Neuronal stem cell (in vitro differentiated cells): ENCODE data around the gene SNX13.

Experiments used
- DNase-seq: peaks from one replicate; pipeline ENCODE4 v3.0.0-alpha.2; 2013; ENCODE audit warnings: low spot score
- H2AFZ ChIP-seq: one replicate; pipeline ENCODE4 v1.6.1; 2013; ENCODE audit warnings: mild to moderate bottlenecking, low read length, inconsistent platforms
- H2AK5ac ChIP-seq: 2 replicates; pipeline ENCODE4 v1.6.1; 2013; ENCODE audit warnings: low read depth, mild to moderate bottlenecking, inconsistent platforms, low read length, moderate library complexity, mixed read lengths
- H2BK120ac ChIP-seq: 2 replicates; pipeline ENCODE4 v1.6.1; 2013; ENCODE audit warnings: low read depth, mild to moderate bottlenecking, inconsistent platforms, low read length, moderate library complexity, mixed read lengths
- H2BK12ac ChIP-seq: one replicate; pipeline ENCODE4 v1.6.1; 2013; ENCODE audit warnings: low read length, inconsistent platforms
- H2BK15ac ChIP-seq: 2 replicates; pipeline ENCODE4 v1.6.1; 2013; ENCODE audit warnings: mild to moderate bottlenecking, low read length, inconsistent platforms, mixed read lengths
- H2BK5ac ChIP-seq: one replicate; pipeline ENCODE4 v1.6.1; 2013; ENCODE audit warnings: inconsistent platforms, mild to moderate bottlenecking, low read length, moderate library complexity
- H3K14ac ChIP-seq: one replicate; pipeline ENCODE4 v1.6.1; 2013; ENCODE audit warnings: low read length, inconsistent platforms
- H3K18ac ChIP-seq: 2 replicates; pipeline ENCODE4 v1.6.1; 2013; ENCODE audit warnings: low read length, inconsistent platforms
- H3K23ac ChIP-seq: 2 replicates; pipeline ENCODE4 v1.6.1; 2013; ENCODE audit warnings: low read depth, mild to moderate bottlenecking, mixed read lengths, low read length, inconsistent platforms; ENCODE audit not compliant: poor library complexity
- H3K27ac ChIP-seq: replicated peaks from 3 replicates; pipeline ENCODE4 v1.5.1; 2013; ENCODE audit warnings: low read length, inconsistent platforms
- H3K27me3 ChIP-seq, 3 experiments: 2 replicates each; pipeline ENCODE4 v1.6.1; 2013; ENCODE audit warnings: low read length in 3 of 3, mild to moderate bottlenecking in 2 of 3, inconsistent platforms in 1 of 3, low read depth in 1 of 3, mixed read lengths in 1 of 3, moderate library complexity in 1 of 3; ENCODE audit not compliant: control insufficient read depth in 3 of 3, insufficient read depth in 3 of 3
- H3K36me3 ChIP-seq, 2 donors: replicated peaks in 1 of 2; 2 replicates each; pipeline ENCODE4 v1.6.1; 2013; ENCODE audit warnings: low read length in 2 of 2; ENCODE audit not compliant: control insufficient read depth in 2 of 2, insufficient read depth in 2 of 2
- H3K4ac ChIP-seq: 2 replicates; pipeline ENCODE4 v1.6.1; 2013; ENCODE audit warnings: inconsistent platforms, mild to moderate bottlenecking, low read length, moderate library complexity
- H3K4me1 ChIP-seq, 2 donors: 1 replicate in 1 of 2; 2 replicates in 1 of 2; pipeline ENCODE4 v1.6.1; 2013; ENCODE audit warnings: low read length in 2 of 2, low read depth in 1 of 2; ENCODE audit not compliant: control insufficient read depth in 2 of 2, insufficient read depth in 1 of 2
- H3K4me2 ChIP-seq: one replicate; pipeline ENCODE4 v1.6.1; 2013; ENCODE audit warnings: mild to moderate bottlenecking, low read length, inconsistent platforms; ENCODE audit not compliant: insufficient read depth, poor library complexity, severe bottlenecking
- H3K4me3 ChIP-seq, 2 donors: 2 replicates each; pipeline ENCODE4 v1.5.1; 2013; ENCODE audit warnings: low read length in 2 of 2, mild to moderate bottlenecking in 2 of 2, inconsistent platforms in 1 of 2, moderate library complexity in 1 of 2
- H3K79me1 ChIP-seq: one replicate; pipeline ENCODE4 v1.6.1; 2013; ENCODE audit warnings: low read depth, mild to moderate bottlenecking, inconsistent platforms, low read length, moderate library complexity
- H3K9ac ChIP-seq: one replicate; pipeline ENCODE4 v1.6.1; 2013; ENCODE audit warnings: mild to moderate bottlenecking, low read depth, low read length, inconsistent platforms; ENCODE audit not compliant: poor library complexity
- H3K9me3 ChIP-seq, 2 donors: replicated peaks in 1 of 2; 2 replicates each; pipeline versions ENCODE3 to v1.6.1; 2013; ENCODE audit warnings: low read length in 2 of 2, mild to moderate bottlenecking in 2 of 2, inconsistent platforms in 1 of 2, low read depth in 1 of 2, mixed read lengths in 1 of 2, moderate library complexity in 1 of 2; ENCODE audit not compliant: control insufficient read depth in 2 of 2, insufficient read depth in 1 of 2
- H4K8ac ChIP-seq: one replicate; pipeline ENCODE4 v1.6.1; 2013; ENCODE audit warnings: low read depth, mild to moderate bottlenecking, inconsistent platforms, low read length, moderate library complexity
- H4K91ac ChIP-seq: one replicate; pipeline ENCODE4 v1.6.1; 2013; ENCODE audit warnings: low read length, low read depth, mild to moderate bottlenecking, inconsistent platforms; ENCODE audit not compliant: poor library complexity
- WGBS, 2 donors: extraction: QIAGEN DNeasy Blood & Tissue Kit; methylation state at CpG; one replicate each; pipeline ENCODE4 v1.1.7; 2013; ENCODE audit warnings: missing lambda C conversion rate in 2 of 2, mixed read lengths in 1 of 2; ENCODE audit not compliant: insufficient read length in 2 of 2, insufficient replicate concordance in 1 of 2; ENCODE audit errors: extremely low coverage in 2 of 2; 5-methylcytosine and 5-hydroxymethylcytosine counted together

Gene SNX13

GRCh38 chr7:17946591-17946990 lies 6.3 kb upstream of the SNX13 start:
- no peak for DNase-seq
- H3K23ac ChIP-seq, result no peak overlapping the region
- no peaks in the 10 kb centered on the region for H3K9me3 ChIP-seq
- no peak overlapping the region for H3K4me3 ChIP-seq
- H2AFZ ChIP-seq, result no peak overlapping the region
- no peaks in the 10 kb centered on the region for H3K27me3 ChIP-seq
- no peak overlapping the region for H2BK12ac ChIP-seq
- no peaks in the 10 kb centered on the region for H3K36me3 ChIP-seq
- H2BK5ac ChIP-seq, result no peak overlapping the region
- no peaks in the 10 kb centered on the region for H3K79me1 ChIP-seq
- H3K4me1 ChIP-seq, result no peaks in the 10 kb centered on the region
- H2BK15ac ChIP-seq, result no peak overlapping the region
- H2AK5ac ChIP-seq, result no peak overlapping the region
- no peak overlapping the region for H3K27ac ChIP-seq
- no peak overlapping the region for H3K9ac ChIP-seq
- WGBS, 2 donors, result no CpG with 5 or more reads among the region's 1 CpG
- no peak overlapping the region for H3K4me2 ChIP-seq
- H4K91ac ChIP-seq, result no peak overlapping the region
- no peak overlapping the region for H2BK120ac ChIP-seq
- no peak overlapping the region for H3K18ac ChIP-seq
- H3K14ac ChIP-seq, result no peak overlapping the region
- H4K8ac ChIP-seq, result no peak overlapping the region
- H3K4ac ChIP-seq, result no peak overlapping the region

GRCh38 chr7:17944720-17945119 lies 4.4 kb upstream of the SNX13 start:
- Histone ChIP-seq H3K4ac (no peak overlapping the region), H3K79me1 (no peaks in the 10 kb centered on the region), H3K9me3 (no peaks in the 10 kb centered on the region), H2BK5ac (no peak overlapping the region), H3K14ac (no peak overlapping the region), H3K4me1 (peaks cover 0 to 1% of the 10 kb centered on the region in 2 donors), H4K91ac (no peak overlapping the region), H2BK15ac (no peak overlapping the region), H3K36me3 (no peaks in the 10 kb centered on the region), H2AK5ac (no peak overlapping the region), H3K18ac (no peak overlapping the region), H2BK120ac (no peak overlapping the region), H3K27me3 (no peaks in the 10 kb centered on the region), H3K4me3 (no peak overlapping the region), H3K4me2 (no peak overlapping the region), H3K23ac (no peak overlapping the region), H3K27ac (no peak overlapping the region), H2AFZ (no peak overlapping the region), H3K9ac (no peak overlapping the region), H4K8ac (no peak overlapping the region), H2BK12ac (no peak overlapping the region)
- DNase-seq, result no peak
- no CpG with 5 or more reads among the region's 1 CpG for WGBS, 2 donors

- no peak overlapping the region for H4K8ac ChIP-seq
- H3K79me1 ChIP-seq, result no peaks in the 10 kb centered on the region
- H3K23ac ChIP-seq, result no peak overlapping the region
- H2BK15ac ChIP-seq, result no peak overlapping the region
- no peaks in the 10 kb centered on the region for H3K9me3 ChIP-seq
- H3K18ac ChIP-seq, result no peak overlapping the region
- H3K27me3 ChIP-seq, result no peaks in the 10 kb centered on the region
- H3K4me3 ChIP-seq, result no peak overlapping the region
- WGBS, 2 donors, result no CpG with 5 or more reads among the region's 2 CpGs
- H3K9ac ChIP-seq, result no peak overlapping the region
- H3K36me3 ChIP-seq, result no peaks in the 10 kb centered on the region
- no peak overlapping the region for H3K14ac ChIP-seq
- no peak overlapping the region for H2BK5ac ChIP-seq
- H2BK12ac ChIP-seq, result no peak overlapping the region
- H2AFZ ChIP-seq, result no peak overlapping the region
- DNase-seq, result no peak
- H2BK120ac ChIP-seq, result no peak overlapping the region
- no peak overlapping the region for H3K4me2 ChIP-seq
- H3K4ac ChIP-seq, result no peak overlapping the region
- no peak overlapping the region for H4K91ac ChIP-seq
- no peak overlapping the region for H3K27ac ChIP-seq
- H3K4me1 ChIP-seq, result peaks cover 0 to 3% of the 10 kb centered on the region in 2 donors
- no peak overlapping the region for H2AK5ac ChIP-seq
Observed at GRCh38 chr7:17943006-17943405, 2.7 kb upstream of the SNX13 start.

GRCh38 chr7:17942231-17942630 lies 1.9 kb upstream of the SNX13 start:
- Histone ChIP-seq H2BK15ac (no peak overlapping the region), H4K8ac (no peak overlapping the region), H3K18ac (no peak overlapping the region), H2BK12ac (no peak overlapping the region), H3K4me2 (no peak overlapping the region), H3K9ac (no peak overlapping the region), H3K4me1 (peaks cover 0 to 3% of the 10 kb centered on the region in 2 donors), H3K27me3 (no peaks in the 10 kb centered on the region), H3K27ac (no peak overlapping the region), H3K23ac (no peak overlapping the region), H3K4ac (no peak overlapping the region), H3K4me3 (no peak overlapping the region), H2AFZ (no peak overlapping the region), H3K9me3 (no peaks in the 10 kb centered on the region), H2BK120ac (no peak overlapping the region), H4K91ac (no peak overlapping the region), H3K14ac (no peak overlapping the region), H2AK5ac (no peak overlapping the region), H3K79me1 (no peaks in the 10 kb centered on the region), H2BK5ac (no peak overlapping the region), H3K36me3 (no peaks in the 10 kb centered on the region)
- WGBS, 2 donors, result no CpG with 5 or more reads among the region's 1 CpG
- DNase-seq, result no peak
